ENCODE results near the gene HS6ST2. TPM values are rescaled to one million over a fixed set of nuclear protein-coding genes. Genes with fewer than 3 reads are reported as not detected.

Gene HS6ST2
- total RNA-seq, 2 experiments from 2014 or later, result not detected

GRCh38 chrX:132692526-132692925 lies 265.9 kb downstream of the HS6ST2 start:
- no peaks in the 10 kb centered on the region for H3K4me1 ChIP-seq (ENCODE audit: insufficient read depth, low read length, poor library complexity, severe bottlenecking)
- H3K4me3 ChIP-seq (ENCODE audit: low read depth, low read length, poor library complexity, severe bottlenecking), result no peak overlapping the region
- no peak overlapping the region for H3K4me2 ChIP-seq (ENCODE audit: low read length)
- no peak for DNase-seq (ENCODE audit: low spot score)
- no peaks in the 10 kb centered on the region for H3K9me2 ChIP-seq (ENCODE audit: insufficient read depth, low read length)
- TF ChIP-seq CTCF (conservative IDR thresholded peaks at IDR 0.05; ENCODE audit: low read length) (no peak), EZH2phosphoT487 (IDR thresholded peaks at IDR 0.05; ENCODE audit: borderline replicate concordance, low read depth, low read length) (no peak)
- intact Hi-C loops (cut with micrococcal nuclease; ENCODE audit: unreplicated experiment), result no loop called here
- ChIA-PET POLR2A (no interaction called here), CTCF (ENCODE audit: unreplicated experiment) (no interaction called here)
- no peak overlapping the region for H3K27ac ChIP-seq (ENCODE audit: low read depth, low read length, poor library complexity, severe bottlenecking)
- no peaks in the 10 kb centered on the region for H3K79me2 ChIP-seq (ENCODE audit: insufficient read depth, low read depth, low read length)
- H3K36me3 ChIP-seq (ENCODE audit: insufficient read depth, low read length), result no peaks in the 10 kb centered on the region
- no peaks in the 10 kb centered on the region for H4K20me1 ChIP-seq (ENCODE audit: insufficient read depth, low read length)
- no peaks in the 10 kb centered on the region for H3K9me3 ChIP-seq (ENCODE audit: low read length)
- H2AFZ ChIP-seq (ENCODE audit: low read length), result no peak overlapping the region
- no TSS peak for BruUV-seq (replicated peaks)

- BruUV-seq (replicated peaks), result no TSS peak
- no peaks in the 10 kb centered on the region for H3K4me1 ChIP-seq (ENCODE audit: insufficient read depth, low read length, poor library complexity, severe bottlenecking)
- H2AFZ ChIP-seq (ENCODE audit: low read length), result no peak overlapping the region
- H3K79me2 ChIP-seq (ENCODE audit: insufficient read depth, low read depth, low read length), result no peaks in the 10 kb centered on the region
- TF ChIP-seq EZH2phosphoT487 (IDR thresholded peaks at IDR 0.05; ENCODE audit: borderline replicate concordance, low read depth, low read length) (no peak), CTCF (conservative IDR thresholded peaks at IDR 0.05; ENCODE audit: low read length) (no peak)
- no peaks in the 10 kb centered on the region for H3K9me2 ChIP-seq (ENCODE audit: insufficient read depth, low read length)
- H3K4me3 ChIP-seq (ENCODE audit: low read depth, low read length, poor library complexity, severe bottlenecking), result no peak overlapping the region
- no peak overlapping the region for H3K27ac ChIP-seq (ENCODE audit: low read depth, low read length, poor library complexity, severe bottlenecking)
- no peaks in the 10 kb centered on the region for H3K9me3 ChIP-seq (ENCODE audit: low read length)
- no peaks in the 10 kb centered on the region for H4K20me1 ChIP-seq (ENCODE audit: insufficient read depth, low read length)
- H3K36me3 ChIP-seq (ENCODE audit: insufficient read depth, low read length), result no peaks in the 10 kb centered on the region
- ChIA-PET CTCF (ENCODE audit: unreplicated experiment) (no interaction called here), POLR2A (interaction anchor here (0.5 kb wide), 1 partner anchor 72 kb away, joined by 3 read pairs; no protein-coding TSS in a partner anchor)
- DNase-seq (ENCODE audit: low spot score), result no peak
- intact Hi-C loops (cut with micrococcal nuclease; ENCODE audit: unreplicated experiment), result no loop called here
- no peak overlapping the region for H3K4me2 ChIP-seq (ENCODE audit: low read length)
Measured at GRCh38 chrX:132692066-132692465, 266.4 kb downstream of the HS6ST2 start.

- H3K36me3 ChIP-seq (ENCODE audit: insufficient read depth, low read length), result no peaks in the 10 kb centered on the region
- intact Hi-C loops (cut with micrococcal nuclease; ENCODE audit: unreplicated experiment), result no loop called here
- POLR2A ChIA-PET, result interaction anchor here (0.6 kb wide), 1 partner anchor 30 kb away, joined by 3 read pairs; no protein-coding TSS in a partner anchor
- H3K4me2 ChIP-seq (ENCODE audit: low read length), result no peak overlapping the region
- no peak for DNase-seq (ENCODE audit: low spot score)
- H3K4me3 ChIP-seq (ENCODE audit: low read depth, low read length, poor library complexity, severe bottlenecking), result no peak overlapping the region
- CTCF ChIA-PET (ENCODE audit: unreplicated experiment), result no interaction called here
- no peaks in the 10 kb centered on the region for H3K4me1 ChIP-seq (ENCODE audit: insufficient read depth, low read length, poor library complexity, severe bottlenecking)
- H2AFZ ChIP-seq (ENCODE audit: low read length), result no peak overlapping the region
- no TSS peak for BruUV-seq (replicated peaks)
- H3K9me2 ChIP-seq (ENCODE audit: insufficient read depth, low read length), result no peaks in the 10 kb centered on the region
- H3K9me3 ChIP-seq (ENCODE audit: low read length), result no peaks in the 10 kb centered on the region
- no peaks in the 10 kb centered on the region for H4K20me1 ChIP-seq (ENCODE audit: insufficient read depth, low read length)
- H3K27ac ChIP-seq (ENCODE audit: low read depth, low read length, poor library complexity, severe bottlenecking), result no peak overlapping the region
- no peak for TF ChIP-seq EZH2phosphoT487 (IDR thresholded peaks at IDR 0.05; ENCODE audit: borderline replicate concordance, low read depth, low read length)
- no peak for TF ChIP-seq CTCF (conservative IDR thresholded peaks at IDR 0.05; ENCODE audit: low read length)
- no peaks in the 10 kb centered on the region for H3K79me2 ChIP-seq (ENCODE audit: insufficient read depth, low read depth, low read length)
Measured at GRCh38 chrX:132689612-132690563, 268.5 kb downstream of the HS6ST2 start.
